Trophoblast cell (in vitro differentiated cells and primary cell): ENCODE results near the gene CAPRIN2.

ENCODE experiments used
- DNase-seq, 2 donors: peaks; one replicate each; pipeline ENCODE4 v3.0.0-alpha.2; 2016
- H2AFZ ChIP-seq: 2 replicates; pipeline ENCODE4 v1.6.1; 2013; ENCODE audit warnings: low read length, moderate library complexity, mild to moderate bottlenecking; ENCODE audit not compliant: insufficient read depth, poor library complexity
- H2AK5ac ChIP-seq: 2 replicates; pipeline ENCODE4 v1.6.1; 2013; ENCODE audit warnings: mild to moderate bottlenecking, low read length
- H2BK120ac ChIP-seq: 2 replicates; pipeline ENCODE4 v1.6.1; 2013; ENCODE audit warnings: low read length, mild to moderate bottlenecking, moderate library complexity; ENCODE audit not compliant: insufficient read depth, poor library complexity
- H2BK12ac ChIP-seq: 2 replicates; pipeline ENCODE4 v1.6.1; 2013; ENCODE audit warnings: mild to moderate bottlenecking, low read length, moderate library complexity
- H2BK5ac ChIP-seq: 2 replicates; pipeline ENCODE4 v1.6.1; 2013; ENCODE audit warnings: low read length, low read depth, moderate library complexity, mild to moderate bottlenecking; ENCODE audit not compliant: poor library complexity
- H3K14ac ChIP-seq: 2 replicates; pipeline ENCODE4 v1.6.1; 2013; ENCODE audit warnings: mild to moderate bottlenecking, low read length
- H3K18ac ChIP-seq: 2 replicates; pipeline ENCODE4 v1.6.1; 2013; ENCODE audit warnings: mild to moderate bottlenecking, low read length
- H3K23ac ChIP-seq: 2 replicates; pipeline ENCODE4 v1.6.1; 2013; ENCODE audit warnings: low read length
- H3K27ac ChIP-seq: 2 replicates; pipeline ENCODE4 v1.5.1; 2013; ENCODE audit warnings: low read depth, mild to moderate bottlenecking, inconsistent platforms, low read length, moderate library complexity
- H3K27me3 ChIP-seq: 2 replicates; pipeline ENCODE4 v1.6.1; 2013; ENCODE audit warnings: inconsistent platforms, mild to moderate bottlenecking, low read length, moderate library complexity; ENCODE audit not compliant: insufficient read depth
- H3K36me3 ChIP-seq, 2 experiments: 1 replicate in 1 of 2; 2 replicates in 1 of 2; pipeline ENCODE4 v1.6.1; 2013; ENCODE audit warnings: low read length in 2 of 2, mild to moderate bottlenecking in 2 of 2, moderate library complexity in 1 of 2; ENCODE audit not compliant: insufficient read depth in 2 of 2, control insufficient read depth in 1 of 2
- H3K4ac ChIP-seq: 2 replicates; pipeline ENCODE4 v1.6.1; 2013; ENCODE audit warnings: low read depth, mild to moderate bottlenecking, low read length, moderate library complexity
- H3K4me1 ChIP-seq, 2 experiments: 1 replicate in 1 of 2; 2 replicates in 1 of 2; pipeline ENCODE4 v1.6.1; 2013; ENCODE audit warnings: low read length in 2 of 2, mild to moderate bottlenecking in 2 of 2, moderate library complexity in 1 of 2; ENCODE audit not compliant: insufficient read depth in 2 of 2, control insufficient read depth in 1 of 2
- H3K4me2 ChIP-seq: 2 replicates; pipeline ENCODE4 v1.6.1; 2013; ENCODE audit warnings: inconsistent platforms, mild to moderate bottlenecking, low read length, moderate library complexity
- H3K4me3 ChIP-seq: 2 replicates; pipeline ENCODE4 v1.5.1; 2013; ENCODE audit warnings: mild to moderate bottlenecking, low read depth, low read length, inconsistent platforms
- H3K79me1 ChIP-seq: one replicate; pipeline ENCODE4 v1.6.1; 2013; ENCODE audit warnings: low read length
- H3K79me2 ChIP-seq: 2 replicates; pipeline ENCODE4 v1.6.1; 2013; ENCODE audit warnings: low read length, mild to moderate bottlenecking; ENCODE audit not compliant: control insufficient read depth, insufficient read depth, poor library complexity
- H3K9ac ChIP-seq: 2 replicates; pipeline ENCODE4 v1.6.1; 2013; ENCODE audit warnings: mild to moderate bottlenecking, low read length
- H3K9me3 ChIP-seq: 2 replicates; pipeline ENCODE4 v1.6.1; 2013; ENCODE audit warnings: low read depth, mild to moderate bottlenecking, control low read depth, inconsistent platforms, low read length; ENCODE audit not compliant: insufficient read depth
- H4K12ac ChIP-seq: 2 replicates; pipeline ENCODE4 v1.6.1; 2013; ENCODE audit warnings: low read depth, mild to moderate bottlenecking, low read length, moderate library complexity
- H4K8ac ChIP-seq: 2 replicates; pipeline ENCODE4 v1.6.1; 2013; ENCODE audit warnings: low read depth, mild to moderate bottlenecking, low read length, moderate library complexity
- H4K91ac ChIP-seq: one replicate; pipeline ENCODE4 v1.6.1; 2013; ENCODE audit warnings: low read depth, mild to moderate bottlenecking, low read length, moderate library complexity
- WGBS: extraction: QIAGEN DNeasy Blood & Tissue Kit; methylation state at CpG from one replicate; pipeline ENCODE4 v1.1.7; 2013; ENCODE audit warnings: missing lambda C conversion rate; ENCODE audit not compliant: insufficient read length, insufficient coverage; ENCODE audit errors: extremely low coverage; 5-methylcytosine and 5-hydroxymethylcytosine counted together

The CAPRIN2 gene

GRCh38 chr12:30796313-30796780 is 41.6 kb upstream of the CAPRIN2 start:
- no peak for DNase-seq
- Histone ChIP-seq H2AK5ac (no peak overlapping the region), H3K4me3 (peak overlapping the region; percentile 67), H3K27me3 (no peaks in the 10 kb centered on the region), H3K18ac (peak overlapping the region; percentile 38), H3K14ac (no peak overlapping the region), H3K9me3 (no peaks in the 10 kb centered on the region), H3K4ac (no peak overlapping the region), H4K12ac (peak overlapping the region; percentile 14), H3K4me2 (peak overlapping the region; percentile 94), H3K23ac (no peak overlapping the region), H3K79me2 (no peaks in the 10 kb centered on the region), H3K36me3 (no peaks in the 10 kb centered on the region), H3K27ac (no peak overlapping the region), H2BK120ac (no peak overlapping the region), H3K79me1 (peaks cover 9% of the 10 kb centered on the region), H3K9ac (no peak overlapping the region), H4K8ac (peak overlapping the region; percentile 25), H3K4me1 (peaks cover 5 to 22% of the 10 kb centered on the region in 2 experiments), H2BK12ac (peak overlapping the region; percentile 17), H2BK5ac (peak overlapping the region; percentile 28), H4K91ac (peak overlapping the region; percentile 17), H2AFZ (peak overlapping the region; percentile 72)
- WGBS: no CpG with 5 or more reads among the region's 38 CpGs

DNA sequence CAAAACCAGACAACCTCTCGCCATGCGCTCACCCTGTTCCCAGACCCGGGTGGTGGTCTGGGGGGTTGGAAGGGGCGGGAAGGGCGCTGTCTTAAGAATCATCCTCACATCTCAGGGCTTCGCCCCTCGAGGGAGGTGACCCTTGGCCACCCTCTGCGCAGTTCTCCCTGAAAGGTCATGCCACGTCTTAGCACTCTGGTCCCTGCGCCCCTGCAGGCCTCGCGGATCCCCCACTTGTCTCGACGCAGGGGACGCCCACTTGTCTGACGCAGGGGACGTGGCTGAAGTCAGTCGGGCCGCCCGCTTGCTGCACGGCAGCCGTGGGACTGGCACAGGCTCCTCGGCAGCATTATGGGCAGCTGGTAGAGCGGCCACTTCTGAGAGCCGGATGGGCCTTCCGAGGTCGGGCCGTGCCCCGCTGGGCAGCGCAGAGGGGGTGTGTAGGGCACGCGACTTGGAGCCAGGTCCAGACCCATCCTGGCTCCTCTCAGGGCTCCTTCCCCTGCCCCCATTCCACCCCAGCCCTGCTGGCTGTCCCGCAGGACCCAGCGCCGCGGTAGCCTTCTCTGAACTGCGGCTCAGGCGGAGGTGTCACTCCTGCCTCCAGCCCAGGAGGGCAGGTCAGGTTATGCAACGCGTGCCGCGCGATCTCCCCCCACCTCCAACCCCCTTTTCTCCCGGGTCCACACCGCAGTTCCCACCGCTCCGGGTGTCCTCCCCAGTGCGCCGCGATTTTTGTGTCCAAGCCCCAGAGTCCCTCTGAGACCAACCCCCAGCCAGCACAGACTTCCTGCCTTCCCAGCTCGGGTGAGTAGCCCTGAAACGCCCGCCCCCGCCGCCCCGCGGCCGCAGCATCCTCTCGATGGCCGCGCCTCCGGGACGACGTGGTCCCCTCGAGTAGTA is 40.9 kb upstream of the CAPRIN2 start:
- Histone ChIP-seq H3K18ac (no peak overlapping the region), H4K12ac (no peak overlapping the region), H4K8ac (peak overlapping the region; percentile 40), H3K36me3 (no peaks in the 10 kb centered on the region), H3K4me2 (peak overlapping the region; percentile 94), H3K4me1 (peaks cover 5 to 22% of the 10 kb centered on the region in 2 experiments), H3K4me3 (peak overlapping the region; percentile 67), H2BK120ac (peak overlapping the region; percentile 9), H3K9me3 (no peaks in the 10 kb centered on the region), H3K14ac (peak overlapping the region; percentile 12), H2BK5ac (no peak overlapping the region), H3K79me2 (no peaks in the 10 kb centered on the region), H2AK5ac (no peak overlapping the region), H3K79me1 (peaks cover 9% of the 10 kb centered on the region), H4K91ac (peak overlapping the region; percentile 17), H3K27ac (no peak overlapping the region), H3K23ac (no peak overlapping the region), H2BK12ac (peak overlapping the region; percentile 5), H3K27me3 (no peaks in the 10 kb centered on the region), H3K9ac (peak overlapping the region; percentile 50), H3K4ac (no peak overlapping the region), H2AFZ (peak overlapping the region; percentile 72)
- no CpG with 5 or more reads among the region's 65 CpGs for WGBS
- peak in 1 of 2 donors; percentile 17 for DNase-seq

DNA sequence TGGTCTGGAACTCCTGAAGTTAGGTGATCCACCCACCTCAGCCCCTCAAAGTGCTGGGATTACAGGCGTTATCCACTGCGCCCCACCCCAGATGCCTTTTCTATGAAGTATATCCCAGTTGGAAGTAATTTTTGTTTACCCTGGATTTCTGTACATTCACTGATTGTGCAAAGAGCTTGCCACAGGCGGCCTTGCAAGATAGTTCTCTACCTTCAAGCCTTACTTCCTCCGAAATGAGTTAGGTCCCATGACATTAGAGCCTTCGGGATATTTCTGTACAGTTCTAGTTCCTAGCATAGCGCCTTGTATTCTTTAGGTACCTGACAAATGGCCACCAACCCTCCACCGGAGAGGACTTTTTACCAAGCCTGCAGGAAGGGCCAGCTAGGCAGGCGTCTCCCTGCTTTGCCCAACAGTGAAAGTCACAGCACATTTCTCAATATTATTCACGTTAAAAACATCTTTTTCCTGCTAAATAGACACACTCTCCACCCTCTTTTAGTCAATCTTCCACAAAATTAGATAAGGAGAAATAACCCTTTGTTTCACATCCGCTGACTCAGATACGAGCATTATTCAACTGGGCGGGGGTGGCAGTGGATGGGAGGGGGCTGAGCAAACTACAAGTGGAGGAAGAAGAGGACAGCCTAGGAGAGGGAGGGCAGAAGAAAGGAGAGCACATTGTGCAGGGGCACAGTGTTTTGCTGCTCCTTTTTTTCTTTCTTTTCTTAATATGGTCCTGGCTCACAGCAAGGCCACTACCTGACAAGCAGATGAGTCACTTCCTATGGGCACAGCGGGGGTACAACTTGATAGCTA is 40.0 kb upstream of the CAPRIN2 start:
- Histone ChIP-seq H3K4me1 (peaks cover 5 to 22% of the 10 kb centered on the region in 2 experiments), H3K79me2 (no peaks in the 10 kb centered on the region), H3K36me3 (no peaks in the 10 kb centered on the region), H3K4me2 (peak overlapping the region; percentile 94), H3K9me3 (peaks cover 2% of the 10 kb centered on the region), H3K9ac (no peak overlapping the region), H4K12ac (no peak overlapping the region), H3K27ac (no peak overlapping the region), H3K18ac (no peak overlapping the region), H3K4me3 (no peak overlapping the region), H3K23ac (no peak overlapping the region), H2BK120ac (no peak overlapping the region), H4K91ac (peak overlapping the region; percentile 38), H2AFZ (no peak overlapping the region), H4K8ac (no peak overlapping the region), H3K14ac (no peak overlapping the region), H2AK5ac (no peak overlapping the region), H3K4ac (no peak overlapping the region), H3K79me1 (peaks cover 9% of the 10 kb centered on the region), H2BK12ac (peak overlapping the region; percentile 33), H3K27me3 (no peaks in the 10 kb centered on the region), H2BK5ac (no peak overlapping the region)
- no CpG with 5 or more reads among the region's 13 CpGs for WGBS
- DNase-seq: no peak

- DNase-seq: no peak
- Histone ChIP-seq H2BK12ac (no peak overlapping the region), H3K79me2 (no peaks in the 10 kb centered on the region), H3K4me2 (no peak overlapping the region), H3K18ac (no peak overlapping the region), H3K9me3 (peaks cover 2% of the 10 kb centered on the region), H3K27me3 (no peaks in the 10 kb centered on the region), H2BK120ac (no peak overlapping the region), H3K36me3 (no peaks in the 10 kb centered on the region), H3K9ac (no peak overlapping the region), H4K91ac (no peak overlapping the region), H3K27ac (no peak overlapping the region), H2AK5ac (no peak overlapping the region), H2AFZ (no peak overlapping the region), H3K14ac (no peak overlapping the region), H4K12ac (no peak overlapping the region), H3K23ac (no peak overlapping the region), H3K4ac (no peak overlapping the region), H4K8ac (no peak overlapping the region), H2BK5ac (no peak overlapping the region), H3K4me3 (no peak overlapping the region), H3K79me1 (peaks cover 9% of the 10 kb centered on the region), H3K4me1 (peaks cover 5 to 22% of the 10 kb centered on the region in 2 experiments)
- no CpG with 5 or more reads among the region's 3 CpGs for WGBS
Measured at GRCh38 chr12:30794020-30794419, 39.3 kb upstream of the CAPRIN2 start.
